Neural crest cell (in vitro differentiated cells): ENCODE measurements around the gene CLDN4. TPM values are rescaled to one million over a fixed set of nuclear protein-coding genes. Genes with fewer than 3 reads are reported as not detected.
A peak's percentile ranks its signal among the peaks of the same experiment; 100 is the strongest.
"Not testable (repeated sequence)": the region's sequence is repeated elsewhere in the genome, so short reads cannot be mapped to it uniquely, and the experiment has no call there.

Experiments used
- DNase-seq: peaks from one replicate; pipeline ENCODE4 v3.0.0; 2021; ENCODE audit warnings: low read depth, mixed read lengths, low spot score
- H3K27ac Mint-ChIP-seq: one replicate; pipeline ENCODE4 v1.8.0; 2021; ENCODE audit warnings: mild to moderate bottlenecking, mixed read lengths; ENCODE audit not compliant: unreplicated experiment
- H3K27me3 Mint-ChIP-seq: 2 replicates; pipeline ENCODE4 v1.8.0; 2021; ENCODE audit warnings: low read depth, mild to moderate bottlenecking, mixed read lengths
- H3K36me3 Mint-ChIP-seq: 2 replicates; pipeline ENCODE4 v1.8.0; 2021; ENCODE audit warnings: low read depth, mild to moderate bottlenecking, mixed read lengths
- H3K4me1 Mint-ChIP-seq: 2 replicates; pipeline ENCODE4 v1.8.0; 2021; ENCODE audit warnings: mixed read lengths
- H3K4me3 Mint-ChIP-seq: one replicate; pipeline ENCODE4 v1.8.0; 2021; ENCODE audit warnings: mild to moderate bottlenecking, mixed read lengths
- H3K9me3 Mint-ChIP-seq: 2 replicates; pipeline ENCODE4 v1.8.0; 2021; ENCODE audit warnings: mixed read lengths
- long read RNA-seq: library from polyadenylated mRNA; unstranded; transcript quantifications from one replicate; pipeline ENCODE4 v2.0.0, GENCODE V29; 2020
- total RNA-seq: library from RNA; stranded (reverse); gene quantifications from 2 replicates; pipeline ENCODE4 v1.2.1, GENCODE V29; 2021
- TF ChIP-seq, protein P1 (sequence below): fragments of 200-600 bp; sonication (generic); conservative IDR thresholded peaks from 2 replicates; pipeline ENCODE4 v1.5.0; 2021; ENCODE audit warnings: antibody characterized with exemption, mild to moderate bottlenecking

Gene CLDN4, protein sequence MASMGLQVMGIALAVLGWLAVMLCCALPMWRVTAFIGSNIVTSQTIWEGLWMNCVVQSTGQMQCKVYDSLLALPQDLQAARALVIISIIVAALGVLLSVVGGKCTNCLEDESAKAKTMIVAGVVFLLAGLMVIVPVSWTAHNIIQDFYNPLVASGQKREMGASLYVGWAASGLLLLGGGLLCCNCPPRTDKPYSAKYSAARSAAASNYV
- total RNA-seq = 0.34 and 0.47 TPM in 2 replicates
- long read RNA-seq, partial matches to known transcripts = 0 of 1 reads
- long read RNA-seq, other reads (novel, unspliced or antisense) = 0 of 1 reads

DNA sequence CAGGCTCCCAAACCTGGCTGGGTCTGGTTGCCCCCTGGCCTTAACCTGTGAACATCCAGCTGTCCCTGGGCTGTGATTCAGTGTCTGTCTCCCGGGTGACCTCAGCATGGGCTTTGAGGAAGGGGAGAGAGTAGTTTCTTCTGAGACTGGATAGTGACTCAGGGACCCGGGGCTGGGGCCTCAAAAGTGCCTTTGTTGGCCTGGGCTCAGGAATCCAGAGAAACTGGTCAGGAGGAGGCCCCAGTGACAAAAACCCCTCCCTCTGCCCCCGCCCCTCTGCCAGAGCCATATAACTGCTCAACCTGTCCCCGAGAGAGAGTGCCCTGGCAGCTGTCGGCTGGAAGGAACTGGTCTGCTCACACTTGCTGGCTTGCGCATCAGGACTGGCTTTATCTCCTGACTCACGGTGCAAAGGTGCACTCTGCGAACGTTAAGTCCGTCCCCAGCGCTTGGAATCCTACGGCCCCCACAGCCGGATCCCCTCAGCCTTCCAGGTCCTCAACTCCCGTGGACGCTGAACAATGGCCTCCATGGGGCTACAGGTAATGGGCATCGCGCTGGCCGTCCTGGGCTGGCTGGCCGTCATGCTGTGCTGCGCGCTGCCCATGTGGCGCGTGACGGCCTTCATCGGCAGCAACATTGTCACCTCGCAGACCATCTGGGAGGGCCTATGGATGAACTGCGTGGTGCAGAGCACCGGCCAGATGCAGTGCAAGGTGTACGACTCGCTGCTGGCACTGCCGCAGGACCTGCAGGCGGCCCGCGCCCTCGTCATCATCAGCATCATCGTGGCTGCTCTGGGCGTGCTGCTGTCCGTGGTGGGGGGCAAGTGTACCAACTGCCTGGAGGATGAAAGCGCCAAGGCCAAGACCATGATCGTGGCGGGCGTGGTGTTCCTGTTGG is at the start of gene CLDN4:
CLDN4 (plus strand) TSS at position 316 of the 903 bp plus-strand sequence; CDS start at position 522, 206 bp downstream.
- Mint-ChIP-seq H3K27me3 (peaks cover 6% of the 10 kb centered on the region), H3K9me3 (no peaks in the 10 kb centered on the region), H3K27ac (peak within 1 kb of the TSS; percentile 81), H3K4me1 (peaks cover 33% of the 10 kb centered on the region), H3K36me3 (no peaks in the 10 kb centered on the region), H3K4me3 (peak within 1 kb of the TSS; percentile 31)
- DNase-seq = no peak
- TF ChIP-seq, protein P1, sequence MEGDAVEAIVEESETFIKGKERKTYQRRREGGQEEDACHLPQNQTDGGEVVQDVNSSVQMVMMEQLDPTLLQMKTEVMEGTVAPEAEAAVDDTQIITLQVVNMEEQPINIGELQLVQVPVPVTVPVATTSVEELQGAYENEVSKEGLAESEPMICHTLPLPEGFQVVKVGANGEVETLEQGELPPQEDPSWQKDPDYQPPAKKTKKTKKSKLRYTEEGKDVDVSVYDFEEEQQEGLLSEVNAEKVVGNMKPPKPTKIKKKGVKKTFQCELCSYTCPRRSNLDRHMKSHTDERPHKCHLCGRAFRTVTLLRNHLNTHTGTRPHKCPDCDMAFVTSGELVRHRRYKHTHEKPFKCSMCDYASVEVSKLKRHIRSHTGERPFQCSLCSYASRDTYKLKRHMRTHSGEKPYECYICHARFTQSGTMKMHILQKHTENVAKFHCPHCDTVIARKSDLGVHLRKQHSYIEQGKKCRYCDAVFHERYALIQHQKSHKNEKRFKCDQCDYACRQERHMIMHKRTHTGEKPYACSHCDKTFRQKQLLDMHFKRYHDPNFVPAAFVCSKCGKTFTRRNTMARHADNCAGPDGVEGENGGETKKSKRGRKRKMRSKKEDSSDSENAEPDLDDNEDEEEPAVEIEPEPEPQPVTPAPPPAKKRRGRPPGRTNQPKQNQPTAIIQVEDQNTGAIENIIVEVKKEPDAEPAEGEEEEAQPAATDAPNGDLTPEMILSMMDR = no peak

DNA sequence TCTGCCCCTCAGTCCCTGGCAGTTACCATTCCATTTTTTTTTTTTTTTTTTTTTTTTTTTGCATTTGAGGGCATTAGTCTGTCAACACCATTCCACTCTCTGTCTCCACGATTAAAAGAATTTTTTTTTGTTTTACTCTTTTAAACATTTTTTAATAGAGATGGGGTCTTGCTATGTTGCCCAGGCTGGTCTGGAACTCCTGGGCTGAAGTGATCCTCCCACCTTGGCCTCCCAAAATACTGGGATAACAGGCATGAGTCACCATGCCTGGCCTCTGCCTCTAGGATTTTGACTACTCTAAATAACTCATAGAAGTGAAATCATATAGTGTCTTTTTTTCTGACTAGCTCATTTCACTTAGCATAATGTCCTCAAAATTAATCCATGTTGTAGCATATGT is 44.2 kb upstream of the CLDN4 start:
- TF ChIP-seq, protein P1 = no peak
- no peaks in the 10 kb centered on the region for H3K27me3 Mint-ChIP-seq
- H3K4me3 Mint-ChIP-seq = no peak overlapping the region
- H3K36me3 Mint-ChIP-seq = no peaks in the 10 kb centered on the region
- H3K9me3 Mint-ChIP-seq = peaks cover 3% of the 10 kb centered on the region
- H3K27ac Mint-ChIP-seq = no peak overlapping the region
- no peaks in the 10 kb centered on the region for H3K4me1 Mint-ChIP-seq
- no peak for DNase-seq

DNA sequence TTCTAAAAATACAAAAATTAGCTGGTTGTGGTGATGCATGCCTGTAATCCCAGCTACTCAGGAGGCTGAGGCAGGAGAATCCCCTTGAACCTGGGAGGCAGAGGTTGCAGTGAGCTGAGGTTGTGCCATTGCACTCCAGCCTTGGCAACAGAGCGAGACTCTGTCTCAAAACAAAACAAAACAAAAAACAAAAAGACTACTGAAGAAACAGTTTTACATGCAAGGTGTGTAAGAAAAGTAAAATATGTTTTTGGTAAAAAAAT is 43.1 kb upstream of the CLDN4 start:
- not testable (repeated sequence) for H3K4me1 Mint-ChIP-seq, H3K27me3 Mint-ChIP-seq, H3K9me3 Mint-ChIP-seq, DNase-seq, H3K4me3 Mint-ChIP-seq, H3K27ac Mint-ChIP-seq, H3K36me3 Mint-ChIP-seq

DNA sequence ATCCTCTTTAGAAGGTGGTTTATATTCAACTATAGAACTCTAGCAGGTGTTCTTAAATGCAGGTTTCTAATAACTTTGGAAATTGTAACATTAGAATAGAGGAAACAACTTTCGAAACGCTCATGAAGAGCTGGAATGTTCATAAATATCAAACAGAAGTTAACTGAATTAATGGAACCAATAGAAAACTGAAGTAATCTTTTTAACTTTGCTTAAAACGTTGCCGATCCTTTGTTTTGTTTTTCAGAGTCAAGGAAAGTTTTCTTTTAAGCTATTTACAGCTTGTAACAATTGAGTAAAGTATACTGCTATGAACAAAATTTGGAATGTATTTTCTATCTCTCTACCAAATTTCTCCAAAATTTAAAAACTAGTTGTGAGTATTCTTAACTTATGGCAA is 41.7 kb upstream of the CLDN4 start:
- Mint-ChIP-seq H3K9me3 (peaks cover 3% of the 10 kb centered on the region), H3K27ac (no peak overlapping the region)
- TF ChIP-seq, protein P1 = no peak

DNA sequence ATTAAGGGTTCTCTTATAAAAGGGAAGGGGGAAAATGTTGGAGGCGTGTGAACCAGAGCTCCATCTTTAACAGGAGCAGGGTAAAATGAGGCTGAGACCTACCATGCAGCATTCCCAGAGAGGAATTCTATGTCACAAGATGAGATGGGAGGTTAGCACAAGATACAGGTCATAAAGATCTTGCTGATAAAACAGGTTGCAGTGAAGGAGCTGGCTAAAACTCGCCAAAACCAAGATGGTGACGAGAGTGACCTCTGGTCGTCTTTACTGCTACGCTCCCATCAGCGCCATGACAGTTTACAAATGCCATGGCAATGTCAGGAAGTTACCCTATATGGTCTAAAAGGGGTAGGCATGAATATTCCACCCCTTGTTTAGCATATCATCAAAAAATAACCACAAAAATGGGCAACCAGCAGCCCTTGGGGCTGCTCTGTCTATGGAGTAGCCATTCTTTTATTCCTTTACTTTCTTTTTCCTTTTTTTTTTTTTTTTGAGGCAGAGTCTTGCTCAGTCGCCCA is 39.6 kb upstream of the CLDN4 start:
- H3K27ac Mint-ChIP-seq = peak overlapping the region; percentile 67
- not testable (repeated sequence) for H3K9me3 Mint-ChIP-seq, H3K36me3 Mint-ChIP-seq, DNase-seq, H3K27me3 Mint-ChIP-seq, H3K4me3 Mint-ChIP-seq
- peaks cover 10% of the 10 kb centered on the region for H3K4me1 Mint-ChIP-seq

More for the DNA sequence above, 41.7 kb upstream of the CLDN4 start:
- DNase-seq = no peak
- Mint-ChIP-seq H3K4me1 (peaks cover 10% of the 10 kb centered on the region), H3K27me3 (no peaks in the 10 kb centered on the region), H3K36me3 (no peaks in the 10 kb centered on the region), H3K4me3 (no peak overlapping the region)

DNA sequence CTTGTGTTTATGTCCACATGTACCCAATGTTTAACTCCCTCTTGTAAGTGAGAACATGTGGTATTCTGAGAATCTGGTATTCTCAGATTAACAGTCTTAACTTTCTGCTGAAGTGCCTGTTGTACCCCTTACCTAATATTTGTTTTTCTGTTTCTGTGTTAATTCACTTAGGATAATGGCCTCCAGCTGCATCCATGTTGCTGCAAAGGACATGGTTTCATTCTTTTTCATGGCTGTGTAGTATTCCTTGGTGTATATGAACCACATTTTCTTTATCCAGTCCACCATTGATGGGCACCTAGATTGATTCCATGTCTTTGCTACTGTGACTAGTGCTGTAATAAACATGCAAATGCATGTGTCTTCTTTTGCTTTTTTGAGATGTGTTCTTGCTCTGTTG is 35.6 kb upstream of the CLDN4 start:
- H3K4me1 Mint-ChIP-seq = peaks cover 10% of the 10 kb centered on the region
- H3K4me3 Mint-ChIP-seq, DNase-seq, H3K9me3 Mint-ChIP-seq, H3K27ac Mint-ChIP-seq, H3K36me3 Mint-ChIP-seq, H3K27me3 Mint-ChIP-seq: not testable (repeated sequence)

DNA sequence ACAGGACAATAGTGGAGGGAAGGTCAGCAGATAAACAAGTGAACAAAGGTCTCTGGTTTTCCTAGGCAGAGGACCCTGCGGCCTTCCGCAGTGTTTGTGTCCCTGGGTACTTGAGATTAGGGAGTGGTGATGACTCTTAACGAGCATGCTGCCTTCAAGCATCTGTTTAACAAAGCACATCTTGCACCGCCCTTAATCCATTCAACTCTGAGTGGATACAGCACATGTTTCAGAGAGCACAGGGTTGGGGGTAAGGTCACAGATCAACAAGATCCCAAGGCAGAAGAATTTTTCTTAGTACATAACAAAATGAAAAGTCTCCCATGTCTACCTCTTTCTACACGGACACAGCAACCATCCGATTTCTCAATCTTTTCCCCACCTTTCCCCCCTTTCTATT is 34.1 kb upstream of the CLDN4 start:
- H3K9me3 Mint-ChIP-seq, H3K27ac Mint-ChIP-seq, H3K4me3 Mint-ChIP-seq, H3K27me3 Mint-ChIP-seq, DNase-seq, H3K36me3 Mint-ChIP-seq: not testable (repeated sequence)
- H3K4me1 Mint-ChIP-seq = peaks cover 10% of the 10 kb centered on the region

DNA sequence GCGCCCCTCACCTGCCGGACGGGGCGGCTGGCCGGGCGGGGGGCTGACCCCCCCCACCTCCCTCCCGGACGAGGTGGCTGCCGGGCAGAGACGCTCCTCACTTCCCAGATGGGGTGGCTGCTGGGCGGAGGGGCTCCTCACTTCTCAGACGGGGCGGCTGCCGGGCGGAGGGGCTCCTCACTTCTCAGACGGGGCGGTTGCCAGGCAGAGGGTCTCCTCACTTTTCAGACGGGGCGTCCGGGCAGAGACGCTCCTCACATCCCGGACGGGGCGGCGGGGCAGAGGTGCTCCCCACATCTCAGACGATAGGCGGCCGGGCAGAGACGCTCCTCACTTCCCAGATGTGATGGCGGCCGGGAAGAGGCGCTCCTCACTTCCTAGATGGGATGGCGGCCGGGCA is 33.6 kb upstream of the CLDN4 start:
- H3K9me3 Mint-ChIP-seq, H3K27me3 Mint-ChIP-seq, DNase-seq, H3K27ac Mint-ChIP-seq, H3K4me1 Mint-ChIP-seq, H3K4me3 Mint-ChIP-seq, H3K36me3 Mint-ChIP-seq: not testable (repeated sequence)
